ENCODE results near the gene UST.

UST gene

GRCh38 chr6:148746363-148747144, at the start of gene UST:
TSS of gene UST (plus strand) at chr6:148747030. CDS start at chr6:148747431, 401 bp downstream.
- peak; percentile 38 for DNase-seq (ENCODE audit: low spot score)

GRCh38 chr6:148697895-148698440, 48.9 kb upstream of the UST start:
- DNase-seq (ENCODE audit: low spot score) = no peak

GRCh38 chr6:148698671-148699180, 48.1 kb upstream of the UST start:
- no peak for DNase-seq (ENCODE audit: low spot score)

- DNase-seq (ENCODE audit: low spot score) = no peak
Measured at GRCh38 chr6:148700047-148700715, 46.6 kb upstream of the UST start.

- peak; percentile 54 for DNase-seq (ENCODE audit: low spot score)
Measured at GRCh38 chr6:148700741-148701311, 46.0 kb upstream of the UST start.

GRCh38 chr6:148701375-148701774, 45.5 kb upstream of the UST start:
- no peak for DNase-seq (ENCODE audit: low spot score)

- DNase-seq (ENCODE audit: low spot score) = no peak
Measured at GRCh38 chr6:148703900-148704299, 42.9 kb upstream of the UST start.

- DNase-seq (ENCODE audit: low spot score) = no peak
Measured at GRCh38 chr6:148704400-148705246, 42.2 kb upstream of the UST start.

GRCh38 chr6:148708707-148709106, 38.1 kb upstream of the UST start:
- DNase-seq (ENCODE audit: low spot score) = no peak

- DNase-seq (ENCODE audit: low spot score) = no peak
Measured at GRCh38 chr6:148709577-148709976, 37.3 kb upstream of the UST start.

GRCh38 chr6:148711833-148712654, 34.8 kb upstream of the UST start:
- DNase-seq (ENCODE audit: low spot score) = no peak

GRCh38 chr6:148713033-148713738, 33.6 kb upstream of the UST start:
- DNase-seq (ENCODE audit: low spot score) = no peak

- DNase-seq (ENCODE audit: low spot score) = no peak
Measured at GRCh38 chr6:148713921-148714320, 32.9 kb upstream of the UST start.

- DNase-seq (ENCODE audit: low spot score) = no peak
Measured at GRCh38 chr6:148716811-148717210, 30.0 kb upstream of the UST start.

- no peak for DNase-seq (ENCODE audit: low spot score)
Measured at GRCh38 chr6:148720406-148720805, 26.4 kb upstream of the UST start.

- DNase-seq (ENCODE audit: low spot score) = no peak
Measured at GRCh38 chr6:148720897-148721296, 25.9 kb upstream of the UST start.

GRCh38 chr6:148723484-148723883, 23.3 kb upstream of the UST start:
- no peak for DNase-seq (ENCODE audit: low spot score)

GRCh38 chr6:148724428-148724827, 22.4 kb upstream of the UST start:
- DNase-seq (ENCODE audit: low spot score) = no peak

- no peak for DNase-seq (ENCODE audit: low spot score)
Measured at GRCh38 chr6:148727104-148727503, 19.7 kb upstream of the UST start.

GRCh38 chr6:148735989-148736388, 10.8 kb upstream of the UST start:
- no peak for DNase-seq (ENCODE audit: low spot score)

Data from germinal center (tissue), 1 donor.